Peyer's patch (tissue), 4 donors: ENCODE data around the gene PPP1R1B. TPM values are rescaled to one million over a fixed set of nuclear protein-coding genes. Genes with fewer than 3 reads are reported as not detected.

Source experiments
- DNase-seq, 3 donors: peaks; one replicate each; pipeline ENCODE4 v3.0.0-alpha.2; 2017 to 2019
- H3K27ac ChIP-seq, 4 donors: fragments of 200-600 bp; sonication (generic); one replicate each; pipeline ENCODE4 v1.5.1; 2016 to 2019
- H3K27me3 ChIP-seq, 2 donors: fragments of 200-600 bp; sonication (generic); one replicate each; pipeline ENCODE4 v1.5.1; 2019
- H3K36me3 ChIP-seq, 3 donors: fragments of 200-600 bp; sonication (generic); one replicate each; pipeline ENCODE4 v1.5.1; 2016 to 2019
- H3K4me1 ChIP-seq, 4 donors: fragments of 200-600 bp; sonication (generic); one replicate each; pipeline ENCODE4 v1.5.1; 2016 to 2019
- H3K4me3 ChIP-seq, 4 donors: fragments of 200-600 bp; sonication (generic); 1 replicate in 3 of 4; 2 replicates in 1 of 4; pipeline ENCODE4 v1.5.1; 2016 to 2019; ENCODE audit warnings: mild to moderate bottlenecking in 1 of 4
- H3K9me3 ChIP-seq, 4 donors: fragments of 200-600 bp; sonication (generic); one replicate each; pipeline ENCODE4 v1.5.1; 2016 to 2019; ENCODE audit warnings: mild to moderate bottlenecking in 1 of 4
- CTCF ChIP-seq, 6 experiments: fragments of 450-650 bp in 4 of 6; fragments of 200-600 bp in 2 of 6; sonication (generic) in 1 of 6; IDR thresholded peaks; one replicate each; pipeline ENCODE4 v1.5.1; 2017 to 2019; ENCODE audit warnings: antibody characterized with exemption in 6 of 6, mild to moderate bottlenecking in 3 of 6, moderate library complexity in 1 of 6
- POLR2A ChIP-seq, 2 donors: fragments of 450-650 bp; IDR thresholded peaks; one replicate each; pipeline ENCODE4 v1.5.1; 2017; ENCODE audit warnings: antibody characterized with exemption in 2 of 2, mild to moderate bottlenecking in 2 of 2, moderate library complexity in 2 of 2
- total RNA-seq, 4 donors: library from RNA; depleted of rRNA; stranded (reverse); fragments of >200 nt; gene quantifications; one replicate each; pipeline ENCODE4 v1.1.0, GENCODE V29; 2016

PPP1R1B gene
- 100 to 1,000 TPM in 3 of 4 donors, 10 to 100 TPM in 1; 71.8 to 161 (median 125) TPM for total RNA-seq

- Histone ChIP-seq H3K27me3 (no peaks in the 10 kb centered on the region), H3K9me3 (no peaks in the 10 kb centered on the region), H3K27ac (peak within 1 kb of the TSS; percentile 1 to 97 (median 85)), H3K4me3 (peak within 1 kb of the TSS; percentile 25 to 70 (median 44)), H3K4me1 (peaks cover 5 to 28% (median 10%) of the 10 kb centered on the region in 4 donors), H3K36me3 (no peaks in the 10 kb centered on the region)
- peak; percentile 24 to 56 for TF ChIP-seq POLR2A (IDR thresholded peaks at IDR 0.05)
- no peak for TF ChIP-seq CTCF (IDR thresholded peaks at IDR 0.05)
- DNase-seq, result peak in 1 of 3 donors; percentile 63
These were observed at the start of gene PPP1R1B for GRCh38 chr17:39626171-39627046. PPP1R1B (plus strand) TSS chr17:39626952; CDS start chr17:39627393, 441 bp downstream.

GRCh38 chr17:39578272-39578671, 48.5 kb upstream of the PPP1R1B start:
- Histone ChIP-seq H3K9me3 (no peaks in the 10 kb centered on the region), H3K27ac (no peak overlapping the region), H3K36me3 (no peaks in the 10 kb centered on the region), H3K4me1 (peaks cover 0 to 7% (median 0%) of the 10 kb centered on the region in 4 donors), H3K27me3 (no peaks in the 10 kb centered on the region), H3K4me3 (no peak overlapping the region)
- DNase-seq, result no peak
- TF ChIP-seq POLR2A (IDR thresholded peaks at IDR 0.05), result no peak
- TF ChIP-seq CTCF (IDR thresholded peaks at IDR 0.05), result no peak

- Histone ChIP-seq H3K9me3 (no peaks in the 10 kb centered on the region), H3K27ac (no peak overlapping the region), H3K36me3 (no peaks in the 10 kb centered on the region), H3K4me3 (no peak overlapping the region), H3K4me1 (no peaks in the 10 kb centered on the region), H3K27me3 (no peaks in the 10 kb centered on the region)
- TF ChIP-seq POLR2A (IDR thresholded peaks at IDR 0.05) (no peak), CTCF (IDR thresholded peaks at IDR 0.05) (no peak)
- DNase-seq, result no peak
These were observed 47.3 kb upstream of the PPP1R1B start for GRCh38 chr17:39579318-39580081.

- TF ChIP-seq POLR2A (IDR thresholded peaks at IDR 0.05), result no peak
- TF ChIP-seq CTCF (IDR thresholded peaks at IDR 0.05), result no peak
- H3K27ac ChIP-seq, result no peak overlapping the region
These were observed 46.7 kb upstream of the PPP1R1B start for GRCh38 chr17:39580082-39580468.

GRCh38 chr17:39581071-39581758, 45.5 kb upstream of the PPP1R1B start:
- Histone ChIP-seq H3K27me3 (no peaks in the 10 kb centered on the region), H3K27ac (no peak overlapping the region), H3K9me3 (no peaks in the 10 kb centered on the region), H3K4me1 (no peaks in the 10 kb centered on the region), H3K36me3 (no peaks in the 10 kb centered on the region), H3K4me3 (no peak overlapping the region)
- no peak for TF ChIP-seq CTCF (IDR thresholded peaks at IDR 0.05)
- no peak for TF ChIP-seq POLR2A (IDR thresholded peaks at IDR 0.05)
- no peak for DNase-seq

More at GRCh38 chr17:39580082-39580468, 46.7 kb upstream of the PPP1R1B start:
- no peaks in the 10 kb centered on the region for H3K27me3 ChIP-seq
- no peaks in the 10 kb centered on the region for H3K36me3 ChIP-seq
- no peaks in the 10 kb centered on the region for H3K4me1 ChIP-seq
- DNase-seq, result no peak
- H3K4me3 ChIP-seq, result no peak overlapping the region
- H3K9me3 ChIP-seq, result no peaks in the 10 kb centered on the region
